Common myeloid progenitor, CD34-positive (primary cell): ENCODE data around the gene LRRC23.
"Not testable (repeated sequence)": the region's sequence is repeated elsewhere in the genome, so short reads cannot be mapped to it uniquely, and the experiment has no call there.

Experiments used
- CTCF ChIA-PET: fragments of 350-600 bp; sonication (Branson Sonifier 250); formaldehyde crosslinking; loops from one replicate; lab custom pipeline; 2021; ENCODE audit warnings: antibody characterized with exemption; lab: Charles Lee
- POLR2A ChIA-PET: fragments of 350-600 bp; sonication (Branson Sonifier 250); formaldehyde crosslinking; loops from one replicate; lab custom pipeline; 2021; ENCODE audit warnings: antibody characterized with exemption; lab: Charles Lee
- DNase-seq, 3 donors: peaks; one replicate each; pipeline versions ENCODE4 v3.0.0 to v3.0.0-alpha.2; 2013
- H3K27ac ChIP-seq, 2 experiments: 1 replicate in 1 of 2; 2 replicates in 1 of 2; pipeline ENCODE4 v1.7.0; 2013; ENCODE audit warnings: inconsistent platforms in 2 of 2, low read length in 2 of 2, mild to moderate bottlenecking in 2 of 2, low read depth in 1 of 2, moderate library complexity in 1 of 2; ENCODE audit not compliant: severe bottlenecking in 2 of 2, insufficient read depth in 1 of 2, poor library complexity in 1 of 2
- H3K27me3 ChIP-seq, 5 experiments: replicated peaks in 2 of 5; 1 replicate in 3 of 5; 2 replicates in 2 of 5; pipeline versions ENCODE4 v1.6.1 to v1.7.0; 2013; ENCODE audit warnings: low read length in 4 of 5, mild to moderate bottlenecking in 2 of 5, moderate library complexity in 2 of 5, inconsistent platforms in 1 of 5; ENCODE audit not compliant: insufficient read depth in 5 of 5, control insufficient read depth in 4 of 5
- H3K36me3 ChIP-seq, 4 experiments: 1 replicate in 2 of 4; 2 replicates in 2 of 4; pipeline versions ENCODE4 v1.6.1 to v1.7.0; 2013; ENCODE audit warnings: low read length in 3 of 4, control low read depth in 1 of 4, mild to moderate bottlenecking in 1 of 4; ENCODE audit not compliant: control insufficient read depth in 4 of 4, insufficient read depth in 4 of 4
- H3K4me1 ChIP-seq, 4 experiments: 1 replicate in 3 of 4; 2 replicates in 1 of 4; pipeline versions ENCODE4 v1.6.1 to v1.7.1; 2013; ENCODE audit warnings: low read length in 3 of 4, mild to moderate bottlenecking in 3 of 4, control low read depth in 1 of 4, inconsistent platforms in 1 of 4, moderate library complexity in 1 of 4; ENCODE audit not compliant: control insufficient read depth in 4 of 4, insufficient read depth in 4 of 4; ENCODE audit errors: control extremely low read depth in 1 of 4
- H3K4me3 ChIP-seq, 7 experiments: 1 replicate in 4 of 7; 2 replicates in 3 of 7; pipeline versions ENCODE4 v1.5.1 to v1.7.0; 2013; ENCODE audit warnings: mild to moderate bottlenecking in 7 of 7, low read length in 6 of 7, moderate library complexity in 6 of 7, inconsistent platforms in 2 of 7, low read depth in 2 of 7, control low read depth in 1 of 7; ENCODE audit not compliant: insufficient read depth in 4 of 7, control insufficient read depth in 1 of 7; ENCODE audit errors: extremely low read depth in 1 of 7
- H3K9me3 ChIP-seq, 5 experiments: 1 replicate in 4 of 5; 2 replicates in 1 of 5; pipeline versions ENCODE4 v1.6.1 to v1.7.1; 2013; ENCODE audit warnings: low read length in 4 of 5, mild to moderate bottlenecking in 2 of 5, inconsistent platforms in 1 of 5, low read depth in 1 of 5, moderate library complexity in 1 of 5; ENCODE audit not compliant: control insufficient read depth in 4 of 5, insufficient read depth in 2 of 5; ENCODE audit errors: control extremely low read depth in 1 of 5
- WGBS: methylation state at CpG from one replicate; pipeline ENCODE4 v1.1.5; 2013; ENCODE audit not compliant: insufficient coverage; 5-methylcytosine and 5-hydroxymethylcytosine counted together

Gene LRRC23

GRCh38 chr12:6890789-6891645 lies 13.6 kb upstream of the LRRC23 start:
- Histone ChIP-seq H3K4me1 (peaks cover 6 to 18% (median 15%) of the 10 kb centered on the region in 4 experiments), H3K27ac (peak overlapping the region; percentile 81 to 93), H3K4me3 (peak overlapping the region; percentile 50 to 87 (median 73)), H3K36me3 (peaks cover 0 to 4% (median 0%) of the 10 kb centered on the region in 4 experiments), H3K9me3 (no peaks in the 10 kb centered on the region), H3K27me3 (no peaks in the 10 kb centered on the region)
- DNase-seq: peak; percentile 96 to 99 (median 98)
- POLR2A ChIA-PET: interaction anchor here (0.8 to 1.7 kb wide), 6 partner anchors 9 to 119 kb away, joined by 3 to 21 read pairs (median 4); partner anchors contain the start of genes ENO2 and SPSB2
- WGBS: 4% methylated on average over 57 of the region's 68 CpGs
- CTCF ChIA-PET: interaction anchor here (0.7 to 5.2 kb wide), 15 partner anchors 8 to 74 kb away, joined by 3 to 91 read pairs (median 4); partner anchors contain the start of genes C12orf57, LRRC23, RNU7-1 and SPSB2

GRCh38 chr12:6891646-6892001 lies 13.0 kb upstream of the LRRC23 start:
- Histone ChIP-seq H3K27ac (peak overlapping the region; percentile 81 to 93), H3K36me3 (peaks cover 0 to 4% (median 0%) of the 10 kb centered on the region in 4 experiments), H3K9me3 (no peaks in the 10 kb centered on the region), H3K27me3 (no peaks in the 10 kb centered on the region), H3K4me3 (peak overlapping the region; percentile 50 to 87 (median 73)), H3K4me1 (peaks cover 6 to 18% (median 13%) of the 10 kb centered on the region in 4 experiments)
- ChIA-PET CTCF (interaction anchor here (0.7 to 5.2 kb wide), 14 partner anchors 8 to 73 kb away, joined by 3 to 91 read pairs (median 4); partner anchors contain the start of genes C12orf57, LRRC23, RNU7-1 and SPSB2), POLR2A (interaction anchor here (0.8 to 1.7 kb wide), 5 partner anchors 8 to 119 kb away, joined by 3 to 21 read pairs (median 5); partner anchors contain the start of gene SPSB2)
- 80% methylated on average over 2 of the region's 5 CpGs for WGBS
- no peak for DNase-seq

DNA sequence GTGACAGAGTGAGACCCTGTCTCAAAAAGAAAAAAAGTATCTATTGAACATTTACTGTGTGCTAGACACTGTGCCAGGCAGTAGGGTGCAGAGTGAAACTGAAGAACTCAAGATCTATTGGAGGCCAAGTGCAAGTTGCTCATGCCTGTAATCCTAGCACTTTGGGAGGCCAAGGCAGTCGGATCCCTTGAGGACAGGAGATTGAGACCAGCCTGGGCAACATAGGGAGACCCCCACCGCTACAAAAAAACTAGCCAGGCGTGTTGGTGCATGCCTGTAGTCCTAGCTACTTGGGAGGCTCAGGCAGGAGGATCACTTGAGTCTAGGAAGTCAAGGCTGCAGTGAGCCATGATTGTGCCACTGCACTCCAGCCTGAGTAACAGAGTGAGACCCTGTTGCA lies 11.9 kb upstream of the LRRC23 start:
- CTCF ChIA-PET: interaction anchor here (1.8 to 5.2 kb wide), 4 partner anchors 11 to 45 kb away, joined by 6 to 91 read pairs (median 16); partner anchors contain the start of genes LRRC23 and SPSB2
- WGBS: 100% methylated on average over 1 of the region's 3 CpGs
- DNase-seq: not testable (repeated sequence)

GRCh38 chr12:6894321-6894720 lies 10.3 kb upstream of the LRRC23 start:
- no CpG with 5 or more reads among the region's 3 CpGs for WGBS
- CTCF ChIA-PET: interaction anchor here (1.0 to 5.2 kb wide), 7 partner anchors 8 to 82 kb away, joined by 3 to 91 read pairs (median 4); partner anchors contain the start of genes LRRC23 and SPSB2

More for the DNA sequence above, 11.9 kb upstream of the LRRC23 start:
- H3K4me3 ChIP-seq, H3K27me3 ChIP-seq, H3K27ac ChIP-seq, POLR2A ChIA-PET, H3K9me3 ChIP-seq, H3K36me3 ChIP-seq: not testable (repeated sequence)
- H3K4me1 ChIP-seq: peaks cover 6 to 18% (median 13%) of the 10 kb centered on the region in 4 experiments

DNA sequence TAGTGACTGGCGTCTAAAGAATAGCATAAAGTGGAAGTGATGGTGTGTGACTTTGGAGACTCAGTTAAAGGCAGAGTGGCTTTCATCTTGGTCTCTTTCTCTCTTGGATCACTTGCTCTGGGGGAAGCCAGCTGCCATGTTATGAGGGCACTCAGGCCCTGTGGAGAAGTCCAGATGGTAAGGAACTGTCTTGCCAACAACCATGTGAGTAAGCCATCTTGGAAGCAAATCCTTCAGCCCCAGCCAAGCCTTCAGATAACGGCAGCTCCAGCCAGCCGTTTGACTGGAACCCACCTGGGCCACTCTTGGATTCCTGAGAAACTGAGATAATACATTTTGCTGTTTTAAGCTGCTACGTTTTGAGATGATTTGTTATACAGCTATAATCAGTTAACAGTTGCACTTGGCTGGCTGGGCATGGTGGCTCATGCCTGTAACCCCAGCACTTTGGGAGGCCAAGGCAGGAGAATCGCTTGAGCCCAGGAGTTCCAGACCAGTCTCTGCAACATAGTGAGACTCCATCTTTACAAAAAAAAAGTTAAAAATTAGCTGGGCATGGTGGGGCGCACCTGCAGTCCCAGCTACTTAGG lies 7.7 kb upstream of the LRRC23 start:
- ChIA-PET POLR2A (no interaction called here), CTCF (interaction anchor here (1.4 to 1.9 kb wide), 3 partner anchors 25 to 28 kb away, joined by 4 to 7 read pairs (median 4); partner anchors contain the start of gene SPSB2)
- no peak for DNase-seq
- WGBS: 98% methylated on average over 4 of the region's 6 CpGs
- Histone ChIP-seq H3K27me3 (no peaks in the 10 kb centered on the region), H3K9me3 (no peaks in the 10 kb centered on the region), H3K27ac (no peak overlapping the region), H3K4me3 (no peak overlapping the region), H3K36me3 (no peaks in the 10 kb centered on the region), H3K4me1 (peaks cover 2 to 17% (median 15%) of the 10 kb centered on the region in 4 experiments)

More at GRCh38 chr12:6894321-6894720, 10.3 kb upstream of the LRRC23 start:
- Histone ChIP-seq H3K4me3 (no peak overlapping the region), H3K4me1 (peaks cover 6 to 21% (median 16%) of the 10 kb centered on the region in 4 experiments), H3K27ac (no peak overlapping the region), H3K9me3 (no peaks in the 10 kb centered on the region), H3K36me3 (no peaks in the 10 kb centered on the region), H3K27me3 (no peaks in the 10 kb centered on the region)
- DNase-seq: no peak
- POLR2A ChIA-PET: no interaction called here

DNA sequence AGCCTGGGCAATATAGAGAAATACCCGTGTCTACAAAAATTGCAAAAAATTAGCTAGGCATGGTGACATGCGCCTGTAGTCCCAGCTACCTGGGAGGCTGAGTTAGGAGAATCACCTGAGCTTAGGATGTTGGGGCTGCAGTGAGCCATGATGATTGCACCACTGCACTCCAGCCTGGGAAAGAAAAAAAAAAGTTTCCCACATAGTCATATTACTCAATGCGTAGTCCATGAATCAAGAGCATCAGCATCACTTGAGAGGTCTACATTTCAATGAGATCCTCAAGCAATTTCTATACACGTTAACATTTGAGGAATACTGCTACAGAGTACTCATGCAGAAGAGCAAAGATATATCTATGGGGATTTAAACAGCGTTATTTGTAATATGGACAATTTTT lies 5.2 kb upstream of the LRRC23 start:
- DNase-seq: no peak
- Histone ChIP-seq H3K36me3 (no peaks in the 10 kb centered on the region), H3K27ac (peak overlapping the region in 1 of 2 experiments; percentile 55), H3K4me1 (peaks cover 13 to 33% (median 28%) of the 10 kb centered on the region in 4 experiments), H3K4me3 (no peak overlapping the region), H3K27me3 (no peaks in the 10 kb centered on the region), H3K9me3 (no peaks in the 10 kb centered on the region)
- WGBS: 61% methylated on average over 3 of the region's 5 CpGs
- ChIA-PET POLR2A (no interaction called here), CTCF (interaction anchor here (1.0 to 2.4 kb wide), 5 partner anchors 8 to 31 kb away, joined by 3 to 11 read pairs (median 5); no protein-coding TSS in a partner anchor)
